T-helper 2 cell (primary cell): Measurements from ENCODE around the gene G0S2.

Source experiments
- DNase-seq, 5 experiments: peaks; one replicate each; pipeline versions ENCODE4 v3.0.0 to v3.0.0-alpha.2; 2012 to 2022

The G0S2 gene

GRCh38 chr1:209721323-209721722 is 46.1 kb downstream of the G0S2 start:
- DNase-seq: no peak

DNA sequence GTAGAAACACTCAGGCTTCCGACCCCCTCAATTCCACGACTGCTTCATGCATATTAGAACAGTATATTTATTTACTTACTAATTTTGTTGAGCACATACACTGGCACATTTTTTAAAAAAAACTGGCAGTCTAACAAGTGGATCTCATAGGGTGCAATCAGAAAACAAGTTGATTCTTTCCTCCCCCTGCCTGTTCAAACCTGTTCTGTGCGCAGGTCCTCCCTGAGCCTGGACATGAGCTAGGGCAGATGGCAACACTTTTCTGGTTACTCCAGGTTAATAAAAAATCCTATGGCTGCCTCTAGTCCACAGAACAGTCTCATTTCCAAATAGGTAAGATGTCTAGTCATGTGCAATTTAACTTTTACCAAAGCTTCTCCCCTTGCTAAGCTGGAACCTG is 48.1 kb downstream of the G0S2 start:
- no peak for DNase-seq

GRCh38 chr1:209723756-209724693 is 48.8 kb downstream of the G0S2 start:
- DNase-seq: peak in 1 of 5 experiments; percentile 17
